Placental pericyte (primary cell): ENCODE results near the gene C4orf33. TPM values are rescaled to one million over a fixed set of nuclear protein-coding genes. Genes with fewer than 3 reads are reported as not detected.

Experiments
- total RNA-seq: library from RNA; depleted of rRNA; stranded (reverse); fragments of >200 nt; gene quantifications from 2 replicates; pipeline ENCODE4 v1.2.3, GENCODE V29; 2012

Gene C4orf33
- 2.4 and 6.9 TPM in 2 replicates for total RNA-seq

GRCh38 chr4:129095811-129096454 lies at the start of gene C4orf33:
TSS of gene C4orf33 (plus strand) at chr4:129096152. CDS start at chr4:129102611, 6,459 bp downstream.

GRCh38 chr4:129093191-129093920 lies 2.6 kb upstream of the C4orf33 start, which contains the start of gene SCLT1:
TSS of gene SCLT1 (minus strand) at chr4:129093539. CDS start at chr4:129093103, 436 bp downstream.

Other genes starting within 250 kb of the C4orf33 start
- 5.5 and 23.0 TPM in 2 replicates for gene SCLT1, start 2.6 kb upstream of the C4orf33 start, total RNA-seq